Esophagus squamous epithelium (tissue), 5 donors: Measurements from ENCODE around the gene CACYBP. TPM values are rescaled to one million over a fixed set of nuclear protein-coding genes. Genes with fewer than 3 reads are reported as not detected.

Experiments
- DNase-seq: peaks from one replicate; lab custom pipeline; 2025; lab: John Stamatoyannopoulos, UW
- H3K27ac ChIP-seq, 4 donors: fragments of 200-600 bp; sonication (generic); one replicate each; pipeline ENCODE4 v1.5.1; 2016 to 2019; ENCODE audit warnings: mild to moderate bottlenecking in 1 of 4
- H3K27me3 ChIP-seq, 4 donors: fragments of 200-600 bp; sonication (generic); 1 replicate in 3 of 4; 2 replicates in 1 of 4; pipeline versions ENCODE4 v1.5.1 to v1.6.0; 2017 to 2021; ENCODE audit warnings: antibody characterized with exemption in 1 of 4
- H3K36me3 ChIP-seq, 3 donors: fragments of 200-600 bp; sonication (generic); one replicate each; pipeline ENCODE4 v1.5.1; 2016 to 2019
- H3K4me1 ChIP-seq, 3 donors: fragments of 200-600 bp; sonication (generic); one replicate each; pipeline ENCODE4 v1.5.1; 2017 to 2019
- H3K4me3 ChIP-seq, 4 donors: fragments of 200-600 bp; sonication (generic); 1 replicate in 3 of 4; 2 replicates in 1 of 4; pipeline ENCODE4 v1.5.1; 2016 to 2019; ENCODE audit warnings: mild to moderate bottlenecking in 2 of 4, moderate library complexity in 1 of 4
- H3K9me3 ChIP-seq, 3 donors: fragments of 200-600 bp; sonication (generic); one replicate each; pipeline ENCODE4 v1.5.1; 2016 to 2019
- CTCF ChIP-seq, 6 experiments: fragments of 450-650 bp in 4 of 6; fragments of 200-600 bp in 2 of 6; sonication (generic) in 2 of 6; IDR thresholded peaks; one replicate each; pipeline ENCODE4 v1.5.1; 2016 to 2019; ENCODE audit warnings: antibody characterized with exemption in 6 of 6, mild to moderate bottlenecking in 4 of 6, moderate library complexity in 4 of 6
- POLR2A ChIP-seq, 4 donors: fragments of 450-650 bp; IDR thresholded peaks; one replicate each; pipeline ENCODE4 v1.6.1; 2017; ENCODE audit warnings: antibody characterized with exemption in 4 of 4, mild to moderate bottlenecking in 4 of 4, moderate library complexity in 3 of 4
- WGBS, 2 donors: methylation state at CpG; one replicate each; pipeline ENCODE4 v1.1.5; 2018; 5-methylcytosine and 5-hydroxymethylcytosine counted together
- intact Hi-C: fragments of 100-400 bp; cut with DNase I; formaldehyde crosslinking; loops from one replicate; pipeline ENCODE4 v1.15.0; 2022
- total RNA-seq, 4 donors: library from RNA; depleted of rRNA; stranded (reverse); fragments of >200 nt; gene quantifications; one replicate each; pipeline ENCODE4 v1.1.0, GENCODE V29; 2016
- donor health status: DM: yes; HTN: yes; CAD: no.

CACYBP gene
- total RNA-seq, 4 donors from 2014 or later, result 66.9 to 92.5 (median 82.1) TPM

GRCh38 chr1:174971902-174972301, 27.8 kb upstream of the CACYBP start:
- Histone ChIP-seq H3K27ac (peak overlapping the region in 3 of 4 donors; percentile 15 to 45 (median 42)), H3K36me3 (peaks cover 0 to 37% (median 0%) of the 10 kb centered on the region in 3 donors), H3K27me3 (no peaks in the 10 kb centered on the region), H3K4me3 (no peak overlapping the region), H3K4me1 (peaks cover 3 to 41% (median 10%) of the 10 kb centered on the region in 3 donors), H3K9me3 (no peaks in the 10 kb centered on the region)
- WGBS, 2 donors, result 69 to 80% methylated on average over 2 of the region's 2 CpGs
- TF ChIP-seq POLR2A (IDR thresholded peaks at IDR 0.05), result no peak
- TF ChIP-seq CTCF (IDR thresholded peaks at IDR 0.05), result no peak
- DNase-seq, result no peak
- intact Hi-C loops, result no loop called here

- DNase-seq, result no peak
- Histone ChIP-seq H3K27ac (no peak overlapping the region), H3K27me3 (no peaks in the 10 kb centered on the region), H3K4me3 (no peak overlapping the region), H3K36me3 (peaks cover 0 to 58% (median 5%) of the 10 kb centered on the region in 3 donors), H3K9me3 (no peaks in the 10 kb centered on the region), H3K4me1 (peaks cover 3 to 23% (median 4%) of the 10 kb centered on the region in 3 donors)
- TF ChIP-seq CTCF (IDR thresholded peaks at IDR 0.05) (no peak), POLR2A (IDR thresholded peaks at IDR 0.05) (no peak)
- intact Hi-C loops, result no loop called here
- WGBS, 2 donors, result 76 to 83% methylated on average over 1 to 2 of the region's 2 CpGs
These were observed 25.0 kb upstream of the CACYBP start for GRCh38 chr1:174974711-174975119.

- H3K9me3 ChIP-seq, result no peaks in the 10 kb centered on the region
- H3K36me3 ChIP-seq, result peaks cover 0 to 69% (median 5%) of the 10 kb centered on the region in 3 donors
- WGBS, 2 donors, result 52 to 75% methylated on average over 1 of the region's 1 CpG
- TF ChIP-seq CTCF (IDR thresholded peaks at IDR 0.05) (no peak), POLR2A (IDR thresholded peaks at IDR 0.05) (no peak)
- peaks cover 3 to 23% (median 4%) of the 10 kb centered on the region in 3 donors for H3K4me1 ChIP-seq
- no peak for DNase-seq
- intact Hi-C loops, result no loop called here
- H3K27me3 ChIP-seq, result no peaks in the 10 kb centered on the region
- H3K27ac ChIP-seq, result peak overlapping the region in 1 of 4 donors; percentile 0
- H3K4me3 ChIP-seq, result no peak overlapping the region
These were observed 24.0 kb upstream of the CACYBP start for GRCh38 chr1:174975764-174976163.

GRCh38 chr1:174976436-174977108, 23.2 kb upstream of the CACYBP start:
- TF ChIP-seq CTCF (IDR thresholded peaks at IDR 0.05), result no peak
- no peak for TF ChIP-seq POLR2A (IDR thresholded peaks at IDR 0.05)
- Histone ChIP-seq H3K27ac (peak overlapping the region; percentile 21 to 69 (median 44)), H3K27me3 (no peaks in the 10 kb centered on the region), H3K4me3 (no peak overlapping the region), H3K9me3 (no peaks in the 10 kb centered on the region), H3K4me1 (peaks cover 0 to 18% (median under 1%) of the 10 kb centered on the region in 3 donors), H3K36me3 (peaks cover 0 to 77% (median 5%) of the 10 kb centered on the region in 3 donors)
- intact Hi-C loops, result no loop called here
- no peak for DNase-seq
- 53 to 71% methylated on average over 4 of the region's 4 CpGs for whole genome bisulfite sequencing, 2 donors

- Histone ChIP-seq H3K27me3 (no peaks in the 10 kb centered on the region), H3K9me3 (no peaks in the 10 kb centered on the region), H3K4me1 (no peaks in the 10 kb centered on the region), H3K4me3 (no peak overlapping the region), H3K36me3 (peaks cover 0 to 93% (median 5%) of the 10 kb centered on the region in 3 donors), H3K27ac (no peak overlapping the region)
- intact Hi-C loops, result loop anchor here (10.0 kb wide), 2 partner anchors 98 to 208 kb away; no protein-coding TSS in a partner anchor
- TF ChIP-seq CTCF (IDR thresholded peaks at IDR 0.05) (peak; percentile 43 to 77 (median 68)), POLR2A (IDR thresholded peaks at IDR 0.05) (no peak)
- DNase-seq, result no peak
These were observed 16.6 kb upstream of the CACYBP start for GRCh38 chr1:174982971-174983689.
